ENCODE data around the gene FRMD4A.

The FRMD4A gene

DNA sequence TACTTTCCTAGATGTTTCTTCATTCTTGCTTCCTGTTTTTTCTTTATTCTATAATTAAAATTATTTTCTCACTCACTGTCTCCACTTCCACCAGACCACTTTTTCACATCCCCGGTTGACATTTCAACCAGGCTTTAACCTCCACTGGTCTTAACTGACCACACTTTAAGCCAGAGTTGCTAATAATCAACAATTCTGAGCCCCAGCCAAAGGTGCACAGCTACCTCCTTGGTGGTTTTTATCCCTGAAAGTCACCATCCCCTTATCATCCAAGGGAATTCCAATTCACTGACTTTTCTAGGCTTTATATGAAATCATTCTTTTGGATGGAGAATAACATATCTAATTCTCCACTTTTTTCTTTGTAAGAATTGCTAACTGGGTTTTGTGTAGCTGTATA lies 138.9 kb downstream of the FRMD4A start:
- no peaks in the 10 kb centered on the region for H3K4me1 Mint-ChIP-seq (ENCODE audit: low read depth)
- H3K27me3 Mint-ChIP-seq, result peaks cover 26% of the 10 kb centered on the region
- no peak overlapping the region for H3K27ac Mint-ChIP-seq
- H3K36me3 Mint-ChIP-seq (ENCODE audit: low read depth), result no peaks in the 10 kb centered on the region
- no peak overlapping the region for H3K4me3 Mint-ChIP-seq
- no peaks in the 10 kb centered on the region for H3K9me3 Mint-ChIP-seq
- intact Hi-C loops (cut with micrococcal nuclease), result loop anchor here (10.0 kb wide), 2 partner anchors 283 to 397 kb away; no protein-coding TSS in a partner anchor

DNA sequence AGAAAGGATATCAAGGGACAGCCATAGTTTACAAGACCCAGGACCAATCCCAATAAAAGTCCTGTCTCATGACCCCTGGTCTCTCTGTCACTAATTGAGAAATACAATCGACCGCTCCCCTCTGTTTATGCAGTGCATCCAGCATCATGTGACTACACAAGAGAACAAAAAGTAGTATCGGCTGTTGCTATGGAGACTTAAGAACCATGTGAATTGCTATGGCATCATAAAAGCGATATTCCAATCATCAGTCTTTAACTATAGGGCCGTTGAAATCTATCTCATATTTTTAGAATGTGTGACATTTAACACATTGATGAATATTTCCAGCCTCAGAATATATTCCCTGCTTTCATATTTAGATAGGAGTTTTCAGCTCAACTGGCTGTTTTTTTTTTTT lies 139.3 kb downstream of the FRMD4A start:
- Mint-ChIP-seq H3K36me3 (ENCODE audit: low read depth) (no peaks in the 10 kb centered on the region), H3K4me3 (no peak overlapping the region), H3K27ac (no peak overlapping the region), H3K4me1 (ENCODE audit: low read depth) (no peaks in the 10 kb centered on the region), H3K27me3 (peaks cover 27% of the 10 kb centered on the region), H3K9me3 (no peaks in the 10 kb centered on the region)
- intact Hi-C loops (cut with micrococcal nuclease), result loop anchor here (10.0 kb wide), 2 partner anchors 283 to 397 kb away; no protein-coding TSS in a partner anchor

DNA sequence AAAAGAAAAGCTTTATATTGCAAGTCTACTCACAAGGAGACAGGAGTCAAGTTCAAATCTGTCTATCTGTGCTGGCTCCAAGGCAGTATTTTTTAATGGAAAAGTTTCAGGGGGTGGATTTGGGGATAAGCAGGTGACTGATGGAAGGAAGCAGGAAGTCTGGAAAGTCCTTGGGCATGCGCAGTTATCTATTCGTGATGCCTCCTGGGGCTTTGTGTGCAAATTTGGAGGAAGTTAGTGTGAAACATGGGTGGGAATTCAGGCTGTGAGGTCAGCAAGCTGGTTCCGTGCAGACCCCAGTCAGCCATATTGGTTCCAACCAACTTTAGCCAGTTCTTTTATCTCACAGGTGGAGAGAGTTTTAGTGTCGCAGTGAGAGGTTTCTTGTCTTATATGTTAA lies 140.0 kb downstream of the FRMD4A start:
- no peak overlapping the region for H3K27ac Mint-ChIP-seq
- H3K4me3 Mint-ChIP-seq, result no peak overlapping the region
- no peaks in the 10 kb centered on the region for H3K9me3 Mint-ChIP-seq
- H3K4me1 Mint-ChIP-seq (ENCODE audit: low read depth), result peaks cover under 1% of the 10 kb centered on the region
- H3K27me3 Mint-ChIP-seq, result peaks cover 21% of the 10 kb centered on the region
- intact Hi-C loops (cut with micrococcal nuclease), result loop anchor here (10.0 kb wide), 2 partner anchors 284 to 396 kb away; no protein-coding TSS in a partner anchor
- H3K36me3 Mint-ChIP-seq (ENCODE audit: low read depth), result no peaks in the 10 kb centered on the region

DNA sequence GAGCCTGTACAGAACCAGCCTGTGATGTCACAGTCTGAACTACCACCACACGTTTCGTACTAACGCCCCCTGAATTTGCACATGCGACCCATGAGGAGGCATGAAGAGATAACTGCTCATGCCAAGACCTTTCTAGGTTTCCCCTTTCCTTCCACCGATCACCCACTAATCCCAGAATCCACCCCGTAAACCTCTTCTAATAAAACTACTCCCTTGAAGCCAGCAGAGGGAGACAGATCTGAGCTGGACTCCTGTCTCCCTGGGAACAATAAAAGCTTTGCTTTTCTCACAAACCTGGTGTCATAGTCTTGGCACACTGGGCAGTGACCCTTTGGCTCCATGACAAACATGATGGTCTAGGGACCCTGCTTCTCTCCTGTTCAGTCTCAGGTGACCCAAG lies 144.5 kb downstream of the FRMD4A start:
- H3K9me3 Mint-ChIP-seq, result no peaks in the 10 kb centered on the region
- H3K27me3 Mint-ChIP-seq, result peaks cover 23% of the 10 kb centered on the region
- intact Hi-C loops (cut with micrococcal nuclease), result no loop called here
- H3K4me3 Mint-ChIP-seq, result no peak overlapping the region
- no peak overlapping the region for H3K27ac Mint-ChIP-seq
- H3K36me3 Mint-ChIP-seq (ENCODE audit: low read depth), result no peaks in the 10 kb centered on the region
- H3K4me1 Mint-ChIP-seq (ENCODE audit: low read depth), result peaks cover 13% of the 10 kb centered on the region

DNA sequence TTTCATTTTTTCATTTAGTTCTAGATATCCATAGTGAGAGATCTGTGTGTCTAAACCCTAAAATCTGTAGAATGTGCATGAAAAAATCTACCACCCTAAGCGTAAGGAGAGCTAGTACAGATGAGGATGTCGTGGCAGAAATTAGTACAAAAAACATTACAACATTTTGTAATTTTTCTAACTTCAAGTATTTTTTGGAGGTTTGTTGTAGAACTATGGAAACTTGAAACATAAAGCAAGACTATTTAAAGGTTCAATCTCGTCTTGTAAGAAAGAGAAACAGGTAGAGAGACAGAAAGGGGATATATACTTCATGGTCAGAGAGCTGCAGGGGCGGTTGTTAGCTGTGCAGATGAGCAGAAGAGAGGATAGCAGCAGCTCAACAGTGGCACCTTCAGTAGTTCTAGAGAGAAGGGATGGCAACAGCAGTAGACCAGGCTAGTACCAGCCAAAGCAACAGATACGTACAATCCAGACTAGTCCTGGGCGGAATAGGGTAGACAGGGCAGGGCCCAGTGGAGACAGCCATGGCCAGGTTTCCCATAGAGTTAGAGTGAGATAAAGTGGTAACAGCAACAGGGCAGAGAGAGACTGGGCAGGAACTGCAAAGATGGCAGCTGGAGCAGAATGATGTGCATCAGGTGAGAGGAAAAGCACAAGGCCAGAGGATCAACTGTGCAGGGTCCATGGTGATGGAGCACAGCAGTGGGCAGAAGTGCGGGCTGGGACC lies 145.2 kb downstream of the FRMD4A start:
- Mint-ChIP-seq H3K27me3 (peaks cover 27% of the 10 kb centered on the region), H3K36me3 (ENCODE audit: low read depth) (no peaks in the 10 kb centered on the region), H3K4me3 (no peak overlapping the region), H3K4me1 (ENCODE audit: low read depth) (peaks cover 13% of the 10 kb centered on the region), H3K27ac (no peak overlapping the region), H3K9me3 (no peaks in the 10 kb centered on the region)
- intact Hi-C loops (cut with micrococcal nuclease), result no loop called here

DNA sequence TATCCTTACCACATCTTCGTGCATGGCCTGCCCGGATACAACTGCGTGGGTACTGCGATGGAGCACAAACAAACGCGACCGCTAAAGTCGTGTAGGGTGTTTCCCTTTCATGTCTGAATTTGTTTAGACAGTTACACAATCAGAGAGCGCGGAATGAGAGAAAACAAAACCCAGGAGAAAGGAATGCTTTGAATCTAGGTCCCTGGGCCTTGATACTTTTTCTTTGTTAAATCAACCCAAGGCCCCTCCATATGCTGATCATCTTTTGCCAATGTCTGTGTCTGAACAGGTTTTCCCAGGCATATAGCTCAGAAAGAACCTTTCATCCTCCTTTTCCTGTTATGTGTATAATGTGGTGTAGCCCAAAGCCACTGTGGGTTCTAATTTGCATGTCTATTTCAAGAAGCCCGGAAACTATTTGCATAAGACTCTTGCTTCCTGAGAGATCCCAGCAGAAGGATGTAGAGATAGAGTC lies 145.8 kb downstream of the FRMD4A start:
- Mint-ChIP-seq H3K4me1 (ENCODE audit: low read depth) (peaks cover 14% of the 10 kb centered on the region), H3K27me3 (peaks cover 33% of the 10 kb centered on the region), H3K9me3 (no peaks in the 10 kb centered on the region), H3K36me3 (ENCODE audit: low read depth) (no peaks in the 10 kb centered on the region), H3K4me3 (no peak overlapping the region), H3K27ac (no peak overlapping the region)
- intact Hi-C loops (cut with micrococcal nuclease), result no loop called here

DNA sequence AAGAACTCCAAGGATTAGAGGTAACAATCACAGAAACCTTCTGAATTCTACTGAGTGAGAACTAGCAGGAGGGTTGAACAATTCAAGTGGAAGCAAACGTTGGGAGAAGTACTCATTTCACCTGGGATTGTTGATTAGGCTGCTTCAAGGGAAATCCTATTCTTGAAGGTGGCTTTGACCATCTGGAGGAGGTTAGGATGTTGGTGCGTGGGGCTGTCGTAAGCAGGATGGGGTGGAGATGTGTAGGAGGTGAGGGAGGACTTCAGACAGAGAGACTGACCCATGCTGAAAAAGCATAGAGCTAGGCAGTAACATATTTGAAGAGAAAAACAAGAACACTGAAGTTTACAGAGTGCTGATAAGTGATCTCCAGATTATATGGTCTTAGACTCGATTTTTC lies 147.9 kb downstream of the FRMD4A start:
- Mint-ChIP-seq H3K4me3 (no peak overlapping the region), H3K27ac (no peak overlapping the region), H3K9me3 (no peaks in the 10 kb centered on the region), H3K4me1 (ENCODE audit: low read depth) (peaks cover 17% of the 10 kb centered on the region), H3K27me3 (peaks cover 29% of the 10 kb centered on the region), H3K36me3 (ENCODE audit: low read depth) (no peaks in the 10 kb centered on the region)
- intact Hi-C loops (cut with micrococcal nuclease), result no loop called here

DNA sequence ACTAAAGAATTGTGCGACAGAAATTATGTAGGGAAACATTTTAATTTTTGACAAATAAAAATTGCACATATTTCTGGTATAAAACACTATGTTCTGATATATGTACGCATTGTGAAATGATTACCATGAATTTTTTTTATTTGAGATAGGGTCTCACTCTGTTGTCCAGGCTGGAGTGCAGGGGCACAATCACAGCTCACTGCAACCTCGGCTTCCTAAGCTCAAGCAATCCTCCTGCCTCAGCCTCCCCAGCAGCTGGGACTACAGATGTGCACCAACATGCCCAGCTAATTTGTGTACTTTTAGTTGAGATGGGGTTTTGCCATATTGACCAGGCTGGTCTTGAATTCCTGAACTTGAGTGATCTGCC lies 149.2 kb downstream of the FRMD4A start:
- Mint-ChIP-seq H3K36me3 (ENCODE audit: low read depth) (no peaks in the 10 kb centered on the region), H3K4me1 (ENCODE audit: low read depth) (peaks cover 17% of the 10 kb centered on the region), H3K9me3 (no peaks in the 10 kb centered on the region), H3K4me3 (no peak overlapping the region), H3K27ac (no peak overlapping the region), H3K27me3 (peaks cover 33% of the 10 kb centered on the region)
- intact Hi-C loops (cut with micrococcal nuclease), result no loop called here

DNA sequence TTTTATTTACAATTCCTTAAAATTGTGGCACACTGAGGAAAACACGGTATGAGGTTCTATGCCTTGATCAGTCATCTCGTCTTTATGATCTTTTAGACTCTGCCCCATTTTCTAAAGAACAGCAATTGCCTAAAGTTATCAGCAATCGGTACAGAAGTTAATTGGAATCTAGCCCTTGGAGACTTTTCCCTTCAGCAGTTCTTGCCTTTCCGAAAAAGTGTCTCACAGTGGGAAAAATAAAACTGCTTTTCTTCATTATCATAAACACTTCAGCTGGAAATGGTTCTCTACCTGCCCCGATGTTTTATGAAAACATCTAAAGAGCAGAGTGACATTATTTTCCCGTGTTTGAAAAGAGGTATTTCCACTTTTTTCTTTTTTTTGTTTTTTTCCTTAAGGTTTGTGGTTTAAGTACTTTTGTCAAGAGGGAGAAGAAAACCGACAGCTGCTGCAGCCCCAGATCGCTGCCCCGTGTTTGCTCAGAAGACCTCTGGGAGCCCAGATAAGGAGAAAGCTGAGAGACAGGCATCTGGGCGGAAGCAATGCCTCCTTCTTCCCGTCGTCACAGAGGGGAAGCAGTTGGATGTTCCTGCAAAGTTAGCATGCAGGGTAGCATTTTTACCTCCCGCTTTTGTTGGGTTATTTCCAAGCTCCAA lies 149.7 kb downstream of the FRMD4A start:
- Mint-ChIP-seq H3K4me3 (no peak overlapping the region), H3K4me1 (ENCODE audit: low read depth) (peaks cover 17% of the 10 kb centered on the region), H3K9me3 (no peaks in the 10 kb centered on the region), H3K27ac (no peak overlapping the region), H3K27me3 (peaks cover 33% of the 10 kb centered on the region), H3K36me3 (ENCODE audit: low read depth) (no peaks in the 10 kb centered on the region)
- intact Hi-C loops (cut with micrococcal nuclease), result no loop called here

DNA sequence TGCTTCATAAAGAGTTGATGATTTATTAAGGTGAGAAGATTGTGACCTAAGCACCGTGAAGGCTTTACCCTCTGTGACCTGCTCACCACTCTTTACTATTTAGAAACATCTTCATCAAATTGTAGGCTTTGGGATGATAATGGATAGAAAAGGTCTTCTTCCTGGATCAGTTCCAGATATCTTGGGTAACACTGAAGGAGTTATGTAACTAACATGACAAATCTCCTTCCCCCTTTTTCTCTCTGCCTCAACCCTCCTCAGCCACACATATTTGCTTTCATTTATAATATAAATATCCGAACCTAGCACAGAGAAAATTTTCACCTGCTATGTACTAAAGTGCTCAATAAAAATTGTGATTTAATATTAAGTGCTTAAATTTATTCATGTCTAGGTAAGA lies 151.5 kb downstream of the FRMD4A start:
- no peaks in the 10 kb centered on the region for H3K36me3 Mint-ChIP-seq (ENCODE audit: low read depth)

DNA sequence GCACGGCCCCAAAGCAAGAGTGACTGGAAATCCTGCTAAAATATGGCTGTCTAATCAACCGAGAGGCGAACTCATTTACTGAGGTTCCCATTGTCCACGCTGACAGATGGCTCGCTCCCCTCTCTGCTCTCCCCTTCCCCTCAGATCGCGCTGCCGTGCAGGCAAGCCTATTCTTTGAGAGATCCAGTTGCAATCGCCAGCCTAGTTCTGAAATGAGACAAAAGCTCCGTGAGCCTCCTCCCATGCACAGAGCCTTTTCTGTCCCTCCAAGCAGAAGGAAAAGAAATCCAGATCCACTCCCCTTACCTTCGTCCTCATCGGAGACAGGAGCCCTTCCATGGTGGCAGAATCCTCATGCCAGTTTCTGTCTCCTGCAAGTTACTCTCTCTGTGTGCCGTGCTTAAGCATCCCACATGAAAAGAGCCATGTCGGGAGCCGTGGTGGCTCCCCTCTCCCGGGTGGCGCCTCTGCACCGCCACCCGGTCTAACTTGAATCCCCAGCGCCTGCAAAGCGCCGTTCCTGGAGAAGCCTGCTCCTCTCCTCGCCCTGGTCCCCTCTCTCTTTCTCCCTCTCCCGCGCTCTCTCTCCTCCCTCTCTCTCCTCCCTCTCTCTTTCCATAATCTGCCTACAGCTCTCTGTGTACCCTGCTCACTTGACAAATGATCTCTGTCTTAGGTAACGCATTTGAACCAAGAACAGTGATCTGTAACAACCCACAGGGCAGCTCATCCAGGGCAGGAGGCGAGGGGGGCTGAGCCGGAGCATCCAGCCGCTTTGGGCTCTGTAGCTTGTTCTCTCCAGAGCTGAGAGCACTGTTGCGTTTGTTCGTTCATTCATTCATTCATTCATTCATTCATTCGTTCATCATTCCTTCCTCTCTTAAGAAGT lies 156.8 kb downstream of the FRMD4A start:
- Mint-ChIP-seq H3K4me3 (no peak overlapping the region), H3K4me1 (ENCODE audit: low read depth) (peaks cover 11% of the 10 kb centered on the region), H3K27ac (no peak overlapping the region), H3K27me3 (peaks cover 44% of the 10 kb centered on the region), H3K9me3 (no peaks in the 10 kb centered on the region), H3K36me3 (ENCODE audit: low read depth) (no peaks in the 10 kb centered on the region)
- intact Hi-C loops (cut with micrococcal nuclease), result no loop called here

More for the DNA sequence above, 151.5 kb downstream of the FRMD4A start:
- Mint-ChIP-seq H3K27ac (no peak overlapping the region), H3K4me1 (ENCODE audit: low read depth) (peaks cover 6% of the 10 kb centered on the region), H3K9me3 (no peaks in the 10 kb centered on the region), H3K4me3 (no peak overlapping the region), H3K27me3 (peaks cover 47% of the 10 kb centered on the region)
- intact Hi-C loops (cut with micrococcal nuclease), result no loop called here

DNA sequence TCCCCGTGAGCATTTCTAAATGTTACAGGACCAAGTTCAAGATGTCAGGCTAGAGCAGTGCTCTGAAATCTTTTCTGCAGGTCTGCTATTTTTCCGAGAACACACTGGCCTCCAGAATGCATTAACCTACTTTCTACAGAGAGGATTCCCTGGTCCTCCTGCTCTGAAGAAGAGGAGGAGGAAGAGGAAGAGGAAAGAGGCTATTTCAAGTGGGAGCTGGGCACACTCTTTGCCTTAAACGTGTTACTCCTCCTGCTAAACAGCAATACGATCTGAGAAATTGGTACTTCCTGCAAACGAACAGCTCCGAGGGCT lies 157.4 kb downstream of the FRMD4A start:
- no peaks in the 10 kb centered on the region for H3K36me3 Mint-ChIP-seq (ENCODE audit: low read depth)
- peaks cover 44% of the 10 kb centered on the region for H3K27me3 Mint-ChIP-seq
- H3K4me3 Mint-ChIP-seq, result no peak overlapping the region
- H3K9me3 Mint-ChIP-seq, result no peaks in the 10 kb centered on the region
- intact Hi-C loops (cut with micrococcal nuclease), result no loop called here
- no peak overlapping the region for H3K27ac Mint-ChIP-seq
- H3K4me1 Mint-ChIP-seq (ENCODE audit: low read depth), result peaks cover 11% of the 10 kb centered on the region

DNA sequence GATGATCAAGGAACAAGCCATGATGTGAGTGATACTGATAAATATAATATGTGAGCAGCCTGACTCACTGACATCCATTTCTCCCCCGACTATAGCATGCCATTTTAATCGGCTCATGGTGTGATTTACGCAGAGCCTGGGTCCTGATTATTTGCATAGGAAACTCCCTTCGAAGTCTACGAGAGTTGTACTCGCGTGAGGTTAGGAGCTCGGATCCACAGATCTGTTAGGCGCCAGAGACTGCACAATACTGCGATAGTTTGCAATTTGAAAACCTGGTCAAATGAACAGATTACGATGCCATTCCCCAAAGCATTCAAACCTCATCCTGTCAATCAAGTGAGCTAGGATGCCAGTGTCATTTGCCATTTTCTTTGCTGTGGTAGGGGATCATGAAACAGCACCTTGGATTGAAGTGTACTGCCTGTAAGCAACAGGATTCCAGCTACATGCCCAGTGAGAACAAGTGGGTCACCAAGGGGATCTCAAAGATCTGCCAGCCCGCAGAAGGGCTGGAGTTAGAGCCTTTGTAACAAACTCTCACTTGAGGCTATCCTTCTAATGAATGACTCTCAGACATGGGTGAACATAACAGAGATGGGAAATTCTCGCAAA lies 158.3 kb downstream of the FRMD4A start:
- peaks cover 46% of the 10 kb centered on the region for H3K27me3 Mint-ChIP-seq
- intact Hi-C loops (cut with micrococcal nuclease), result no loop called here
- H3K4me1 Mint-ChIP-seq (ENCODE audit: low read depth), result peaks cover 11% of the 10 kb centered on the region
- H3K4me3 Mint-ChIP-seq, result no peak overlapping the region
- no peak overlapping the region for H3K27ac Mint-ChIP-seq
- H3K9me3 Mint-ChIP-seq, result no peaks in the 10 kb centered on the region
- no peaks in the 10 kb centered on the region for H3K36me3 Mint-ChIP-seq (ENCODE audit: low read depth)

DNA sequence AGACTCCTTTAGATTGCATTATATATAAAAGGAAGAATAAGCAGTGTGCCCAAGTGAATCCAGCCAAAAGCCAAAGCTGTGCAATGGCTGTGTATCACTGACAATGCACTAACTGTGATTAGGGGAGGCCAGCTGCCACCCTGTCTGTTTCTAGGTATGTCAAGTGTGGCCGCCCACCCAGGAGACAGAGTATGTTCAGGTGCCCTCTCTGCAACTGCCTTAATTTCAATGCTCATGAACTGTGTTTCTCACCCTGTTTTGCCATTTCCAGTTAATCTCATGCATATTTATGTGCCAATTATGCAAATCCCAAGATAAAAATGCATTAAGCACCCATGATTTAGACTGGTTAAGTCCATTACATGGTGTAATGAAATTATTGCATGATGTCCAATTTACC lies 159.4 kb downstream of the FRMD4A start:
- intact Hi-C loops (cut with micrococcal nuclease), result no loop called here

More for the DNA sequence above, 159.4 kb downstream of the FRMD4A start:
- Mint-ChIP-seq H3K36me3 (ENCODE audit: low read depth) (no peaks in the 10 kb centered on the region), H3K9me3 (no peaks in the 10 kb centered on the region), H3K27me3 (peaks cover 40% of the 10 kb centered on the region), H3K4me1 (ENCODE audit: low read depth) (peaks cover 11% of the 10 kb centered on the region), H3K4me3 (no peak overlapping the region), H3K27ac (no peak overlapping the region)
